Stimulated activated effector memory CD8-positive, alpha-beta T cell treated with anti-CD3 and anti-CD28 coated beads, Interleukin-12 subunit alpha, Interleukin-12 subunit beta, amount 100 ng/mL, for 72 hours (primary cell): ENCODE results near the gene POU3F1.

Experiments
- ATAC-seq: fragments of 150-1000 bp; cut with Tn5 transposase; 2 replicates; pipeline ENCODE4 v1.10.0; 2021
- DNase-seq, 2 donors: peaks; one replicate each; pipeline ENCODE4 v3.0.0; 2021 to 2022; ENCODE audit warnings: low spot score in 2 of 2
- H3K27ac Mint-ChIP-seq: one replicate; pipeline ENCODE4 v1.8.0; 2022; ENCODE audit warnings: mild to moderate bottlenecking, mixed read lengths
- H3K36me3 Mint-ChIP-seq: one replicate; pipeline ENCODE4 v1.8.0; 2022; ENCODE audit warnings: mild to moderate bottlenecking, mixed read lengths
- H3K4me1 Mint-ChIP-seq: one replicate; pipeline ENCODE4 v1.8.0; 2022; ENCODE audit warnings: mixed read lengths
- H3K4me3 Mint-ChIP-seq: one replicate; pipeline ENCODE4 v1.8.0; 2022; ENCODE audit warnings: mild to moderate bottlenecking, mixed read lengths
- H3K9me3 Mint-ChIP-seq: one replicate; pipeline ENCODE4 v1.8.0; 2022; ENCODE audit warnings: mixed read lengths

Gene POU3F1

DNA sequence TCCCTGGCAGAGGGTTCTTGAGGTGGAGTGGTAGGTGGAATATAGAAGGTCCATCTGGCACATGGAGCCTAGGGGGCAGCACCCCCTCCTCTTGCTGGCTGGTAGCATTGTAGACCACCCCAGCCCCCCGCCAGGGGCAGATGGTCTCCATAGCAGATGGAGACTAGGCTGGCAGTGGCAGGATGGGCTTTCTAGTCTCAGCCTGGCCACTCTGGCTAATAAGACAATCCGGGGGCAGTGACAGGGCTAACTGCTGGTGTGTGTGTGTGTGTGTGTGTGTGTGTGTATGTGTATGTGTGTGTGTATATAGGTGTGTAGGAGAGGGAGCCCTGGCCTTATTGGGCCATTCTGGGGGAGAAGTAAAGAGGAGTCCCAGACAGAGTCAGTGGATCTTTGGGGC is 17.9 kb downstream of the POU3F1 start:
- H3K4me1 Mint-ChIP-seq = peaks cover 57% of the 10 kb centered on the region
- H3K27ac Mint-ChIP-seq = peak overlapping the region; percentile 91
- no peak for DNase-seq
- no peaks in the 10 kb centered on the region for H3K9me3 Mint-ChIP-seq
- ATAC-seq = no peak
- H3K36me3 Mint-ChIP-seq = peaks cover 48% of the 10 kb centered on the region
- H3K4me3 Mint-ChIP-seq = peak overlapping the region; percentile 64

DNA sequence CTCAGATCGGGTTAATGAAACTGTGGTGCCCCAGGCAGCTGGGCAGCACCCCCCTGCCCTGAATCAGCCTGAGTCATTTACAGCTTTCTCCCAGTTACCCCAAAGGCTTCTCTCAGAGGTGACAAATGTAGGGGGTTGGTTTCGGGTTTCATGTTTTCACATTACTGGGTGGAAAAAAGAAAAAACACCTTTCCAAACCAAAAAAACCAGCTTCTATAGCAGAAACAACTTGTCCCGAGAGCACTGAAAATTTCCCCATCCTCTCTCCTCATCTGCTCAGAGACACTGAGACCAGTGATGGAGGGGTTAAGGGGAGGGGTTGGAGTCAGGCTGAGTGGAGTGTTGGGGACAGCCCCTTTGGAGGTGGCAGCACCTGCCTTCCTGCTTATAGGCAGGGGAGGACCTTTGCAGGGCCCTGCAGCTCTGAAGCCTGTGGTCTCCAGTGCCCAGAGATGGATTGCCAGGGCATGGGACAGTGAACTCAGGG is 18.4 kb downstream of the POU3F1 start:
- Mint-ChIP-seq H3K36me3 (peaks cover 53% of the 10 kb centered on the region), H3K4me3 (peak overlapping the region; percentile 64), H3K4me1 (peaks cover 57% of the 10 kb centered on the region), H3K27ac (peak overlapping the region; percentile 91), H3K9me3 (no peaks in the 10 kb centered on the region)
- ATAC-seq (peak; percentile 89), DNase-seq (peak; percentile 41 to 83)

DNA sequence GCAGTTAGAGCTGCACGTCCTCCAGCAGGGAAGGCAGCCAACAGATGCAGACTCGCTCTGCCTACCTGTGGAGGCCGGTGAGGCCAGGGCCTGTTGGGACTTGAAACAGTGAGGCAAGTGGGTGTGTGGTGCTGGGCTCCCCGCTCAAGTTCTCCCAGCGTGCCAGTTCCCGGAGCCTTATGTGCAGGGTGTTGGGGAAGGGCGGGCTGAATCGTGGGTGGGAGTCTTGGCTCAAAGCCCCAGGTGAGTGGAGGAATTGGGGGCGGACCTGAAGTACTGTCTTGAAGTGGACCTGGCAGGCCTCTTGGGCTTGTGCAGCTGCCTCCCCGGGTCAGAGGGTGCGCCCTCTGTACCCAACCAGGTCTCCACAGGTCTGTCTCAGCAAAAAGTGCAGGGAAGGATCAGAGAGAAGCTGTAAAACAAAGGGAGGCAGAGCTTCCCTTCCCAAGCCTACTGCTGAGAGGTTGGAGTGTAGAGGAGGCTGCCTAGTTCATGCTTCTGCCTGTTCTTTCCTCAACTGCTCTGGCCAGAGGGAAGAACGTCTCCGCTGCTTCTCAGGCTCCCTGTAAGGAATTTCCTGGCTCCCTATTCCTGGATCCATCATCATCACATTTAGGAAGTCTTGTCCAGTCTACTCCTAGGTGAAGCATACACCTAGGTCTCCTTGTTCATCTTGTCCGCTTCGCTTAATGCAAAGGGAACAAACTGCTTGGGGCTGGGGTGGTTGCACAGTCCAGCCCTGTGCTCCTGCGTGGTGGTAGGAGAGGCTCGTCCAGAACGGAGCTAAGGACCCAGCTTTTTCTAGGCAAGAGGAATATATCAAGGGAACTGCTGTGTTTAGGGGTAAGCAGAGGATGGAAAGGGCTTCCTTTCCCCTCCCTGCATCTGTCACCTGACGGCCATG is 19.1 kb downstream of the POU3F1 start:
- Mint-ChIP-seq H3K4me1 (peaks cover 57% of the 10 kb centered on the region), H3K9me3 (no peaks in the 10 kb centered on the region), H3K4me3 (peak overlapping the region; percentile 64), H3K27ac (peak overlapping the region; percentile 91), H3K36me3 (peaks cover 60% of the 10 kb centered on the region)
- no peak for ATAC-seq
- DNase-seq = no peak

DNA sequence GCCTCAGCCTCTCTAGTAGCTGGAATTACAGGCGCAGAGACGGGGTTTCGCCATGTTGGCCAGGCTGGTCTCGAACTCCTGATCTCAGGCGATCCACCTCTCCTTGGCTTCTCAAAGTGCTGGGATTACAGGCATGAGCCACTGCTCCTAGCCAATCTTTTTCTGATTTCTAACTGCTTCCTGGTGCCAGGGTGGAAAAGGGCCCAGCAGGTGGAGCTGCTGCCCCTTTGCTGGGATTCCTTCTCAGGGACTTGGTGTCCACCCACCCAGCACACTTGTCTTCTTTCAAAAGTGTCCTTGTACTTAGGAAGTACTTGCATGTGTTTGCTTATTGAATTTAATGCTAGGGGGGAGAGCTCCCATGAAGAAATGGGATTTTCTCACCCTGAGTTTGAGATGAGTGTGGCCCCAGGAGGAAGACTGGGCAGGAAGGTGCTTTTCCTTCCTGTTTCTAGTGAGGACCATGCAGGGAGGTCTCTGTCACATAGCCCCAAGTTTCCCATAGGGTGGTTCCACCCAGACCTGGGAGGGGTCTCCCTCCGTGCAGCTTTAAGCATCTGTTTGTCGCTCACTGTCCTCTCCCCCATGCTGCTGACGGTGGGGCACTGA is 19.9 kb downstream of the POU3F1 start:
- Mint-ChIP-seq H3K4me3 (no peak overlapping the region), H3K27ac (peak overlapping the region; percentile 20), H3K4me1 (peaks cover 55% of the 10 kb centered on the region), H3K36me3 (peaks cover 67% of the 10 kb centered on the region), H3K9me3 (no peaks in the 10 kb centered on the region)
- DNase-seq (peak; percentile 31 to 68), ATAC-seq (no peak)

DNA sequence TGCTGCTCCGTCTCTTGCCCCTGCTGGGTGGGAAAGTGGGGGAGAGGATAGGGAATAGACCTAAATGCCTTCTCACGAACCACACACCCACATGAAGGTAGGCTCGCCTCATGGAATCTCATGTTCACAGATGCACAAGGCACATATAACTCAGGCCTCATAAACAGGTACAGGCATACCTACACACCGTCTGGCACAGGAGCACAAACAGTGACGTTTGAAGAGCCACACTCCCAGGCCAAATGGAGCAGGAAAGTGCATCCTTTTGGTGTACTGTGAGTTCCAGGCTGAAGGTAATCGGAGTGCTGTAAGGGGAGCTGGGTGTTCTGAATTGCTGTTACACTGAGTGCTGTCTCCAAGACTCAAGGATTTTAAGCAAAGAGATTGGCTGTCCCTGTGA is 20.9 kb downstream of the POU3F1 start:
- ATAC-seq = no peak
- no peak for DNase-seq
- Mint-ChIP-seq H3K4me1 (peaks cover 45% of the 10 kb centered on the region), H3K36me3 (peaks cover 78% of the 10 kb centered on the region), H3K9me3 (no peaks in the 10 kb centered on the region), H3K27ac (peak overlapping the region; percentile 43), H3K4me3 (no peak overlapping the region)

DNA sequence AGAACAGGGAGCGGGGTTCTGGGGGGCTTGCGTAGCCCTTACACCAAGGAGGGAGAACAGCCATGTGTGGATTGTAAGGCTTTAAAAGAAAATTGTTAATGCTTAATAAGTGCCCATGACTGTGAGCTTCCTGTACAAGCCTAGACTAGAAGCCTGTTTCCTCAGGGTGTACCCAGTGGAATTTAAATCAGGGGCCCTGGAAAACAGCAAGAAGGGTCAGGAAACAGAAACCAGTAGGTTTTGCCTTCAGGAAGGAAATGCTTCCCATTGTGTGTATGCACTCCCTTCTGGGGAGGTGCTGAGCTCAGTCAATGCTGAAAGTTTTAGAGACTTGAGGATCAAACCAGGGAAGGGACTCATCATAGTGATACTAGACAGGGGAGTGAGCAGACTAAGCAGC is 21.4 kb downstream of the POU3F1 start:
- H3K4me1 Mint-ChIP-seq = peaks cover 40% of the 10 kb centered on the region
- peak overlapping the region; percentile 43 for H3K27ac Mint-ChIP-seq
- no peak for ATAC-seq
- no peak overlapping the region for H3K4me3 Mint-ChIP-seq
- no peaks in the 10 kb centered on the region for H3K9me3 Mint-ChIP-seq
- DNase-seq = no peak
- H3K36me3 Mint-ChIP-seq = peaks cover 81% of the 10 kb centered on the region

DNA sequence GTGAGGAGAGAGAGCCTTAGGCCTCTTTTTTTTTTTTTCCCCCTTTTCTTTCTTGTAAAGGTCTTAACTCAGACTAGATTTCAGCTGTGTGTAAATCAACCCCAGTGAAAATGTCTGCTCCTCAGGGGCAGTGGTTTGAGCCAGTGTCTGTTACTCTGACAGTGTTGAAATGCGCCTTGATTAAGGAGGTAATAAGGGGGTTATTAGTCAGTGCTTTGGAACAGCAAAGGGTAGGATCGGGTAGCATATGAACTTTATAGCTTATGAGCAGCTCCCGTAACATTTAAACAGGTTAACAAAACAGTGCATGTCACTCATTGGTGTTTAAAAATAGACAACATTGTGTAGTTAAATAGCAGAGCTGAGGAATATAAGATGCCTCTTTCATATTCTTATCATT is 23.8 kb downstream of the POU3F1 start:
- Mint-ChIP-seq H3K4me3 (no peak overlapping the region), H3K36me3 (peaks cover 92% of the 10 kb centered on the region), H3K4me1 (peaks cover 16% of the 10 kb centered on the region), H3K27ac (no peak overlapping the region), H3K9me3 (no peaks in the 10 kb centered on the region)
- no peak for DNase-seq
- ATAC-seq = no peak

DNA sequence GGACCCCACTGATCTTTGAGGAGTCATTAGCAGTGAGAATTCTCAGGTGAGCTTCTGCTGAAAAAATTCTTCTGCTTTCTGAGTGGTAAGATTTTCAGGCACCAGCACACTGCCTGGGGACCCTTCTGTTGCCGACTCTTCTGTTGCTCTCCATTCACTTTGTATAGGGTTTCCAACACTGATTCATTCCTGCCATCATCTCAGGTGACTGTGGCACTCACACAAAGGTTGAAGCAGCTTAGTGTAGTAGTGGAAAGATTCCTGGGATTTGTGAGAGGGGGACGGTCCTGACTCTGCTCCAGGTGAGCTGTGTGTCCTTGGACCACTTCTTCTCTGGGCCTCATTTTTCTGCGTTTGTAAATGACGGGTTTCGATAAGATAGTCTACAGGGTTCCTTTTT is 24.6 kb downstream of the POU3F1 start:
- peaks cover 94% of the 10 kb centered on the region for H3K36me3 Mint-ChIP-seq
- DNase-seq (no peak), ATAC-seq (no peak)
- H3K4me1 Mint-ChIP-seq = peaks cover 8% of the 10 kb centered on the region
- H3K27ac Mint-ChIP-seq = no peak overlapping the region
- H3K4me3 Mint-ChIP-seq = no peak overlapping the region
- H3K9me3 Mint-ChIP-seq = no peaks in the 10 kb centered on the region

DNA sequence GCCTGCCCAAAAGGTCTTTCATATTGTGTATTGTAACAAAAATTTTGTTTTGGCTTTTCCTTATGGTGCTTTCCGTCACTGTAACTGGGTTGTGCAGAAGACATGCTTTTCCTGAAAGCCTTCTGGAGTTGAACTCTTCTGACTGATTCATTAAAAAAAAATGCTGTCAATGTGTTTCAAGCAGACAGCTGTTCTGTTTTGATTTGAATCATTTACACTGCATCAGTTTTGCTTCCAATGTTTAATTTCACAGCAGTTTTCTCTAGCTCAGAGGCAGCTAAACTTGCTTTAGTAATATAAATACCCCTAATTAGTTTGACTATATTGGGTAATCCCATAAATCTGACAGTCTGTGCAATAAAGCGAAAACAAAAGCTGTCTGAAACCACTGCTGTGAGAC is 26.2 kb downstream of the POU3F1 start:
- Mint-ChIP-seq H3K27ac (no peak overlapping the region), H3K36me3 (peaks cover 97% of the 10 kb centered on the region)
- ATAC-seq = no peak

DNA sequence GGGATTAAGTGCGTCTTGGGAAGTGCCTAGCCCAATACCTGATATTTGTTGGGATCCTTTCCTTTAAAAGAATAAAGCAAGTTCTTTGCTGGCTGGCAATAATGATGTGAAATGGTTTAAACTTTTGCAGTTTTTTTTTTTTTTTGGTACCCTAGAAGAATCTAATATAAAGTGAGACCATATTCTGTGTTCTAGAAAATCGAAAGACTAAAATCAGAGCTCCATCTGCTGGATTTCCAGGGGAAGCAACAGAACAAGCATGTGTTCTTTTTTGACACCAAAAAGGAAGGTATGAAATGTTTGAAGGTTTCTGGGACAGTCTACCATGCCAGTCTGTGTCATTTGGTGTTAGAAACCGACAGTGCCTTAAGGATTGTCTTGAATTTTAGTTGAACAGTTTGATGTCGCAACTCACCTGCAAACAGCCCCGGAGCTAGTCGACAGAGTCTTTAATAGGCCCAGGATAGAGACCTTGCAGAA is 27.7 kb downstream of the POU3F1 start:
- Mint-ChIP-seq H3K36me3 (peaks cover 91% of the 10 kb centered on the region), H3K4me3 (no peak overlapping the region), H3K9me3 (no peaks in the 10 kb centered on the region), H3K27ac (no peak overlapping the region), H3K4me1 (peaks cover 10% of the 10 kb centered on the region)
- DNase-seq (no peak), ATAC-seq (peak; percentile 55)

More for the DNA sequence above, 26.2 kb downstream of the POU3F1 start:
- Mint-ChIP-seq H3K9me3 (no peaks in the 10 kb centered on the region), H3K4me1 (peaks cover 6% of the 10 kb centered on the region), H3K4me3 (no peak overlapping the region)
- DNase-seq = no peak

DNA sequence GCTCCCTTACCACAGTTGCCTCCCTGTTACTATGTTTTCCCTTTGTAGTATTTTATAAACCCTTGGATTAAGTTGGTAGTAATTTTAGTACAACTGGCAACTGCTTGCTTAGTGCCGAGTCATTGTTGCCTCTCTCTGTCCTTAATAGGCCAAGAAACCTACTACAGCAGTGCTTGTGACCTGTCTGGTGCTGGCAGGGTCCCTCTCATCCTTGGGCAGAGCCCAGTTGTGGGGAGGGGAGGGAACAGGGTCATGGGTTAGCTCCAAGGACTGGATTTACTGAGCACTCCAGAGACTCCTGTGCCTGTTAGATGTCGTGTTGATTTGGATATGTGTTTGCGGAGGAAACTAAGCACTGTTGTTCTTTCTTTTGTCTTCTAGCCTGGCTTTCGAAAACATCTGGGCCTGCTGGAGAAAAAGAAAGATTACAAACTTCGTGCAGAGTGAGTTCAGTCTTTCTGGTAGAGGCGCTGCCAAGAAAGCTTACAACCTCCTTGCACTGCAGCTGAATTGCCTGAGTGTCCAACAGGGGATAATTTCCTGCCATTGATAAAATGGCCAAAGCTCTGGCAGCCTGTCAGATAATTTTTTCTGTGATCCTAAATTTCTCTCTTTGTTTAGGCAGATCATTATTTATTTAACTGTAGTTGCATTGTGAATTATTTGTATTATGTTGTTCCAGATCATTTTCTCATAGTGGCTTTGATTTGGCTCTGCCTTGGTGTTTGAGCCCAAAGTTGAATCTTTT is 30.4 kb downstream of the POU3F1 start:
- no peak for ATAC-seq

DNA sequence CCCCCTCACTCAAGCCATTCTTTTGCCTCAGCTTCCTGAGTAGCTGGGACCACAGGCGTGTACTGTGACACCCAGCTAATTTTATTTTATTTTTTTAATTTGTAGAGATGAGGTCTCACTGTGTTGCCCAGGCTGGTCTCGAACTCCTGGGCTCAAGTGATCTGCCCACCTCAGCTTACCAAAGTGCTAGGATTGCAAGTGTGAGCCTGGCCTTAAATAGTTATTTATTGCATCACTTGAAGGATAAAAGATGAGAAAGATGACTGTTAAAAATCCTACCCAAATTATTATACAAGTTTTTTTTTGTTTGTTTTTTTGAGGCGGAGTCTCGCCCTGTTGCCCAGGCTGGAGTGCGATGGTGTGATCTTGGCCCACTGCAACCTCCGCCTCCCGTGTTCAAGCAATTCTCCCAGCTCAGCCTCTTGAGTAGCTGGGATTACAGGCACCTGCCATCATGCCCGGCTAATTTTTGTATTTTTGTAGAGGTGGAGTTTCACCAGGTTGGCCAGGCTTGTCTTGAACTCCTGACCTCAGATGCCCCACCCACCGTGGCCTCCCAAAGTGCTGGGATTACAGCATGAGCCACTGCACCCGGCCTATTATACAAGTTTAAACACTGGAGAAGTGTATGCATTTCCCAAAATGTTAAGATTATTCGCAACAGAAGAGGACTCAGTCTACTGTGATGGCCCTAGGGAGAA is 31.7 kb downstream of the POU3F1 start:
- Mint-ChIP-seq H3K27ac (peak overlapping the region; percentile 99), H3K9me3 (no peaks in the 10 kb centered on the region), H3K36me3 (peaks cover 72% of the 10 kb centered on the region), H3K4me1 (peaks cover 43% of the 10 kb centered on the region), H3K4me3 (peak overlapping the region; percentile 100)
- no peak for DNase-seq
- no peak for ATAC-seq

More for the DNA sequence above, 30.4 kb downstream of the POU3F1 start:
- Mint-ChIP-seq H3K27ac (peak overlapping the region; percentile 12), H3K4me1 (peaks cover 35% of the 10 kb centered on the region), H3K9me3 (no peaks in the 10 kb centered on the region), H3K4me3 (no peak overlapping the region), H3K36me3 (peaks cover 84% of the 10 kb centered on the region)
- no peak for DNase-seq

DNA sequence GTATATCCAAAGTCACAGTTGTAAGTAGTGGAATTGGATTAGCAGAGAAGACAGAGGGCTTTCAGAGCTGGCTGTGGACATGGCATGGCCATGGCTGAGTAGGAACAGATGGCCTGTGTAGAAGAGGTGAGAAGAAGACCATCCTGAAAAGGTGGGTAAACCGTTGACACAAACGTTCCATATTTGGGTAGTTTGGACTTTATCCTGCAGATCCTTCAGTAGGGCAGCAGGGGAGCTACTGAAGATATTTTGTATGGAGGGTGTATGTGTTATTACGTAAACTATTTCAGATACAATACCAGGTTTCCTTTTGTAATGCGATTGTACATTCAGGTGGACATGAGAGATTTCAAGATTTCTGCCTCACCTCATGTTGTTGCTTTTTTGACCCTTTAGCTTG is 32.4 kb downstream of the POU3F1 start:
- DNase-seq (no peak), ATAC-seq (no peak)
- peak overlapping the region; percentile 100 for H3K4me3 Mint-ChIP-seq
- H3K9me3 Mint-ChIP-seq = no peaks in the 10 kb centered on the region
- peak overlapping the region; percentile 99 for H3K27ac Mint-ChIP-seq
- peaks cover 65% of the 10 kb centered on the region for H3K36me3 Mint-ChIP-seq
- H3K4me1 Mint-ChIP-seq = peaks cover 50% of the 10 kb centered on the region

DNA sequence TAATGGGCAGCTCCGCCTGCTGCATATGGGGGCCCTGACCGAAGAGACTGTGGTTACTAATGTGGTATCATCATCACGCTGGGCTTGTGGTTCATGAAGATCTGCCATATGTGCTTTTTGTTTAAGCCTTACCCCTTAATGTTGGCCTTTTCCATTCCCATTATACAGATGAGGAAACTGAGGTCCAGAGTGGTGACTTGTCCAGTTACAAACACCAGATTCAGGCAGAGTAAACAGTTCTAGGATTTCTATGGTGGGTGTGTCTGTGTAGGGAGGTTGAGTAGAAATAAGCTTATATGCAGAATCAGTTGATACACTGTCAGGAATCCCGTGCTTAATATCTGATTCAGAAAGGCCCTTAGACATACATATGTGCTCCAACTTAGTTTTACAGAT is 33.4 kb downstream of the POU3F1 start:
- Mint-ChIP-seq H3K9me3 (no peaks in the 10 kb centered on the region), H3K36me3 (peaks cover 55% of the 10 kb centered on the region), H3K4me3 (peak overlapping the region; percentile 100), H3K27ac (peak overlapping the region; percentile 99), H3K4me1 (peaks cover 54% of the 10 kb centered on the region)
- DNase-seq = no peak
- ATAC-seq = no peak
